Kidney (tissue), 14 donors: ENCODE data around the gene FUT8. TPM values are rescaled to one million over a fixed set of nuclear protein-coding genes. Genes with fewer than 3 reads are reported as not detected.
A peak's percentile ranks its signal among the peaks of the same experiment; 100 is the strongest.

Experiments
- DNase-seq, 5 donors: peaks; one replicate each; pipeline ENCODE4 v3.0.0-alpha.2; 2013 to 2020
- FAIRE-seq: peaks from 2 replicates; lab custom pipeline; 2012; peaks lifted over from hg19 to GRCh38; lab: Jason Lieb, UNC
- H3K27ac ChIP-seq, 2 donors: one replicate each; pipeline ENCODE4 v1.7.0; 2013; ENCODE audit warnings: low read depth in 2 of 2, low read length in 2 of 2, inconsistent platforms in 1 of 2
- H3K27me3 ChIP-seq: one replicate; pipeline ENCODE4 v1.7.1; 2013; ENCODE audit warnings: low read length, inconsistent platforms; ENCODE audit not compliant: control insufficient read depth, insufficient read depth
- H3K36me3 ChIP-seq, 3 donors: one replicate each; pipeline versions ENCODE4 v1.7.0 to v1.7.1; 2013; ENCODE audit warnings: low read length in 3 of 3, control low read depth in 1 of 3, inconsistent platforms in 1 of 3; ENCODE audit not compliant: insufficient read depth in 3 of 3, control insufficient read depth in 2 of 3
- H3K4me1 ChIP-seq, 3 donors: one replicate each; pipeline versions ENCODE4 v1.7.0 to v1.7.1; 2013; ENCODE audit warnings: low read length in 3 of 3, inconsistent platforms in 1 of 3, low read depth in 1 of 3; ENCODE audit not compliant: control insufficient read depth in 2 of 3, insufficient read depth in 2 of 3
- H3K4me3 ChIP-seq, 3 donors: one replicate each; pipeline versions ENCODE4 v1.7.0 to v1.8.1; 2013; ENCODE audit warnings: low read length in 3 of 3, control low read depth in 1 of 3, inconsistent platforms in 1 of 3
- H3K9ac ChIP-seq, 3 donors: one replicate each; pipeline versions ENCODE4 v1.7.0 to v1.7.1; 2013; ENCODE audit warnings: low read length in 3 of 3, control low read depth in 1 of 3, inconsistent platforms in 1 of 3
- H3K9me3 ChIP-seq, 3 donors: one replicate each; pipeline versions ENCODE4 v1.7.0 to v1.7.1; 2013; ENCODE audit warnings: low read length in 3 of 3, control low read depth in 1 of 3, inconsistent platforms in 1 of 3; ENCODE audit not compliant: control insufficient read depth in 2 of 3, insufficient read depth in 1 of 3
- intact Hi-C: fragments of 100-400 bp; cut with DNase I; formaldehyde crosslinking; loops from one replicate; pipeline ENCODE4 v1.11.1; 2022
- polyA plus RNA-seq: library from polyadenylated mRNA; stranded (reverse); fragments of 350-450 nt; fragmentation: Illumina TruSeq; extraction: RNeasy Lipid Tissue Mini Kit (QIAGEN cat#74804); gene quantifications from one replicate; pipeline ENCODE4 v1.2.3, GENCODE V29; 2014; ENCODE audit warnings: low read depth, low replicate concordance; ENCODE audit not compliant: insufficient read depth
- total RNA-seq: library from RNA; stranded (reverse); fragmentation: NEBNext Ultra II Directional; extraction: Animal tissue kit (Norgen Biotek cat#: 25700); gene quantifications from one replicate; pipeline ENCODE4 v1.2.1, GENCODE V29; 2021
- TF ChIP-seq, protein P1 (sequence below): IDR thresholded peaks from 3 replicates; pipeline ENCODE4 v1.5.1; 2012; ENCODE audit warnings: mild to moderate bottlenecking, moderate library complexity, borderline replicate concordance; ENCODE audit not compliant: insufficient read depth; ENCODE audit errors: extremely low read depth
- donor health status: control.
- donor health status: control.
- donor health status: control.
- donor health status: control.
- donor health status: control.
- donor health status: DM: yes; HTN: yes; CAD: no.
- donor health status: Normal renal cell carcinoma (clear cell type).

Gene FUT8
- total and polyA plus RNA-seq, 2 donors from 2014 or later: 8.2 to 49.6 TPM

GRCh38 chr14:65408113-65408512 is 4.4 kb upstream of the FUT8 start:
- intact Hi-C loops: no loop called here
- Histone ChIP-seq H3K4me3 (no peak overlapping the region), H3K36me3 (no peaks in the 10 kb centered on the region), H3K9me3 (no peaks in the 10 kb centered on the region), H3K4me1 (peaks cover 0 to 4% (median 2%) of the 10 kb centered on the region in 3 donors), H3K9ac (no peak overlapping the region), H3K27me3 (no peaks in the 10 kb centered on the region), H3K27ac (no peak overlapping the region)
- DNase-seq: no peak
- FAIRE-seq: no peak
- TF ChIP-seq, protein P1, sequence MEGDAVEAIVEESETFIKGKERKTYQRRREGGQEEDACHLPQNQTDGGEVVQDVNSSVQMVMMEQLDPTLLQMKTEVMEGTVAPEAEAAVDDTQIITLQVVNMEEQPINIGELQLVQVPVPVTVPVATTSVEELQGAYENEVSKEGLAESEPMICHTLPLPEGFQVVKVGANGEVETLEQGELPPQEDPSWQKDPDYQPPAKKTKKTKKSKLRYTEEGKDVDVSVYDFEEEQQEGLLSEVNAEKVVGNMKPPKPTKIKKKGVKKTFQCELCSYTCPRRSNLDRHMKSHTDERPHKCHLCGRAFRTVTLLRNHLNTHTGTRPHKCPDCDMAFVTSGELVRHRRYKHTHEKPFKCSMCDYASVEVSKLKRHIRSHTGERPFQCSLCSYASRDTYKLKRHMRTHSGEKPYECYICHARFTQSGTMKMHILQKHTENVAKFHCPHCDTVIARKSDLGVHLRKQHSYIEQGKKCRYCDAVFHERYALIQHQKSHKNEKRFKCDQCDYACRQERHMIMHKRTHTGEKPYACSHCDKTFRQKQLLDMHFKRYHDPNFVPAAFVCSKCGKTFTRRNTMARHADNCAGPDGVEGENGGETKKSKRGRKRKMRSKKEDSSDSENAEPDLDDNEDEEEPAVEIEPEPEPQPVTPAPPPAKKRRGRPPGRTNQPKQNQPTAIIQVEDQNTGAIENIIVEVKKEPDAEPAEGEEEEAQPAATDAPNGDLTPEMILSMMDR: no peak

- DNase-seq: no peak
- H3K9ac ChIP-seq: peak overlapping the region in 1 of 3 donors; percentile 87
- H3K4me3 ChIP-seq: no peak overlapping the region
- H3K4me1 ChIP-seq: peaks cover 0 to 4% (median 3%) of the 10 kb centered on the region in 3 donors
- no peak for FAIRE-seq
- H3K9me3 ChIP-seq: no peaks in the 10 kb centered on the region
- H3K27me3 ChIP-seq: no peaks in the 10 kb centered on the region
- no peaks in the 10 kb centered on the region for H3K36me3 ChIP-seq
- no peak overlapping the region for H3K27ac ChIP-seq
- intact Hi-C loops: loop anchor here (10.0 kb wide), 1 partner anchor 414 kb away; no protein-coding TSS in a partner anchor
- TF ChIP-seq, protein P1: no peak
These were observed 1.9 kb upstream of the FUT8 start for GRCh38 chr14:65410640-65411039.

GRCh38 chr14:65411656-65412031 is 886 bp upstream of the FUT8 start:
- DNase-seq (peak; percentile 90 to 98 (median 94)), FAIRE-seq (peak; percentile 52)
- peak overlapping the region; percentile 91 to 93 for H3K27ac ChIP-seq
- no peaks in the 10 kb centered on the region for H3K36me3 ChIP-seq
- intact Hi-C loops: loop anchor here (10.0 kb wide), 1 partner anchor 413 kb away; no protein-coding TSS in a partner anchor
- peak overlapping the region; percentile 48 to 87 (median 85) for H3K9ac ChIP-seq
- H3K9me3 ChIP-seq: no peaks in the 10 kb centered on the region
- TF ChIP-seq, protein P1: no peak
- H3K4me3 ChIP-seq: peak overlapping the region; percentile 59 to 93 (median 74)
- H3K4me1 ChIP-seq: peaks cover 0 to 4% (median 3%) of the 10 kb centered on the region in 3 donors
- H3K27me3 ChIP-seq: no peaks in the 10 kb centered on the region
